SK-N-SH treated with all-trans-retinoic acid at 6 μM for 48 hours (cell line): Measurements from ENCODE around the gene DCAF6.

Experiments
- ATAC-seq: fragments of 200-7000 bp; cut with Tn5 transposase; 3 replicates; pipeline ENCODE4 v1.9.1; 2020; ENCODE audit warnings: mild to moderate bottlenecking, moderate library complexity
- ARNTL ChIP-seq: fragments of 450-650 bp; formaldehyde crosslinking; IDR thresholded peaks from 2 replicates; pipeline ENCODE4 v1.5.0; 2020; ENCODE audit warnings: low read depth, mild to moderate bottlenecking, moderate library complexity, borderline replicate concordance
- BACH2 ChIP-seq: fragments of 250-450 bp; sonication (Bioruptor Pico); IDR thresholded peaks from 2 replicates; pipeline ENCODE4 v1.9.0; 2021; ENCODE audit warnings: mild to moderate bottlenecking, borderline replicate concordance
- CSDC2 ChIP-seq: fragments of 250-450 bp; sonication (Bioruptor Pico); IDR thresholded peaks from 2 replicates; pipeline ENCODE4 v1.5.0; 2020; ENCODE audit warnings: mild to moderate bottlenecking, moderate library complexity
- CSRNP3 ChIP-seq: fragments of 250-450 bp; sonication (Bioruptor Pico); IDR thresholded peaks from 2 replicates; pipeline ENCODE4 v1.5.1; 2021; ENCODE audit warnings: mild to moderate bottlenecking, moderate library complexity
- ESRRG ChIP-seq: fragments of 250-450 bp; sonication (Bioruptor Pico); IDR thresholded peaks from 2 replicates; pipeline ENCODE4 v1.6.1; 2021; ENCODE audit warnings: mild to moderate bottlenecking
- GLIS3 ChIP-seq: fragments of 250-450 bp; sonication (Bioruptor Pico); IDR thresholded peaks from 2 replicates; pipeline ENCODE4 v1.5.0; 2020; ENCODE audit warnings: mild to moderate bottlenecking, moderate library complexity
- ISL1 ChIP-seq: fragments of 250-450 bp; sonication (Bioruptor Pico); IDR thresholded peaks from 2 replicates; pipeline ENCODE4 v2.1.2; 2022; ENCODE audit warnings: mild to moderate bottlenecking, moderate library complexity
- OSR1 ChIP-seq: fragments of 250-450 bp; sonication (Bioruptor Pico); IDR thresholded peaks from 2 replicates; pipeline ENCODE4 v1.8.0; 2022; ENCODE audit warnings: moderate library complexity, mild to moderate bottlenecking, inconsistent platforms
- PATZ1 ChIP-seq: fragments of 250-450 bp; sonication (Bioruptor Pico); IDR thresholded peaks from 2 replicates; pipeline ENCODE4 v1.8.0; 2020; ENCODE audit warnings: mild to moderate bottlenecking, moderate library complexity, borderline replicate concordance
- POU6F1 ChIP-seq: fragments of 250-450 bp; sonication (Bioruptor Pico); IDR thresholded peaks from 2 replicates; pipeline ENCODE4 v1.8.0; 2021; ENCODE audit warnings: low read depth, mild to moderate bottlenecking, moderate library complexity, borderline replicate concordance
- PPARA ChIP-seq: fragments of 250-450 bp; sonication (Bioruptor Pico); IDR thresholded peaks from 2 replicates; pipeline ENCODE4 v1.5.0; 2020; ENCODE audit warnings: mild to moderate bottlenecking, borderline replicate concordance
- RARB ChIP-seq: fragments of 250-450 bp; sonication (Bioruptor Pico); IDR thresholded peaks from 2 replicates; pipeline ENCODE4 v1.8.0; 2021; ENCODE audit warnings: mild to moderate bottlenecking, moderate library complexity
- SNAI2 ChIP-seq: fragments of 250-450 bp; sonication (Bioruptor Pico); IDR thresholded peaks from 2 replicates; pipeline ENCODE4 v1.5.0; 2020; ENCODE audit warnings: mild to moderate bottlenecking, moderate library complexity
- TCF4 ChIP-seq: fragments of 250-450 bp; sonication (Bioruptor Pico); IDR thresholded peaks from 2 replicates; pipeline ENCODE4 v1.8.0; 2021; ENCODE audit warnings: mild to moderate bottlenecking, moderate library complexity, borderline replicate concordance
- TOX ChIP-seq: fragments of 250-450 bp; sonication (Bioruptor Pico); IDR thresholded peaks from 2 replicates; pipeline ENCODE4 v1.8.0; 2021; ENCODE audit warnings: mild to moderate bottlenecking, moderate library complexity, borderline replicate concordance
- TSHZ2 ChIP-seq: fragments of 250-450 bp; sonication (Bioruptor Pico); IDR thresholded peaks from 2 replicates; pipeline ENCODE4 v1.5.0; 2020; ENCODE audit warnings: mild to moderate bottlenecking, moderate library complexity
- ZC3H10 ChIP-seq: fragments of 250-450 bp; sonication (Bioruptor Pico); IDR thresholded peaks from 2 replicates; pipeline ENCODE4 v1.5.1; 2021; ENCODE audit warnings: mild to moderate bottlenecking, moderate library complexity
- ZFP30 ChIP-seq: fragments of 450-650 bp; formaldehyde crosslinking; IDR thresholded peaks from 2 replicates; pipeline ENCODE4 v1.5.0; 2022; ENCODE audit warnings: mild to moderate bottlenecking, moderate library complexity
- ZNF565 ChIP-seq: fragments of 450-650 bp; formaldehyde crosslinking; conservative IDR thresholded peaks from 2 replicates; pipeline ENCODE4 v1.5.0; 2020; ENCODE audit warnings: low read depth, mild to moderate bottlenecking, moderate library complexity
- ZNF70 ChIP-seq: fragments of 450-650 bp; formaldehyde crosslinking; IDR thresholded peaks from 2 replicates; pipeline ENCODE4 v1.5.0; 2020; ENCODE audit warnings: mild to moderate bottlenecking, moderate library complexity
- ZNF8 ChIP-seq: fragments of 450-650 bp; formaldehyde crosslinking; IDR thresholded peaks from 2 replicates; pipeline ENCODE4 v1.5.0; 2020; ENCODE audit warnings: mild to moderate bottlenecking, moderate library complexity

The DCAF6 gene

GRCh38 chr1:168053681-168054080 is 117.2 kb downstream of the DCAF6 start:
- no peak for ATAC-seq
- no peak for TF ChIP-seq RARB (CRISPR knock-in tag)
- TF ChIP-seq PPARA (CRISPR knock-in tag), result no peak
- TF ChIP-seq OSR1, result no peak
- no peak for TF ChIP-seq ARNTL (CRISPR knock-in tag)
- no peak for TF ChIP-seq TOX
- no peak for TF ChIP-seq PATZ1 (CRISPR knock-in tag)
- TF ChIP-seq POU6F1, result no peak
- no peak for TF ChIP-seq BACH2 (CRISPR knock-in tag)

GRCh38 chr1:168054117-168054516 is 117.6 kb downstream of the DCAF6 start:
- TF ChIP-seq PPARA (CRISPR knock-in tag) (no peak), ZNF565 (CRISPR knock-in tag) (no peak), CSDC2 (no peak), ARNTL (CRISPR knock-in tag) (no peak), SNAI2 (CRISPR knock-in tag) (no peak), ISL1 (CRISPR knock-in tag) (no peak), ZC3H10 (CRISPR knock-in tag) (no peak), ZNF70 (no peak), POU6F1 (no peak), RARB (CRISPR knock-in tag) (no peak), ESRRG (CRISPR knock-in tag) (no peak), TSHZ2 (CRISPR knock-in tag) (no peak), ZFP30 (no peak), TCF4 (CRISPR knock-in tag) (no peak), CSRNP3 (CRISPR knock-in tag) (no peak), GLIS3 (CRISPR knock-in tag) (no peak), BACH2 (CRISPR knock-in tag) (no peak), TOX (no peak)

GRCh38 chr1:168056152-168056551 is 119.7 kb downstream of the DCAF6 start:
- peak; percentile 40; the same call in 2 of the 3 replicates for ATAC-seq

More at GRCh38 chr1:168054117-168054516, 117.6 kb downstream of the DCAF6 start:
- ATAC-seq, result no peak

- no peak for ATAC-seq
- TF ChIP-seq SNAI2 (CRISPR knock-in tag), result no peak
- no peak for TF ChIP-seq ZNF8 (CRISPR knock-in tag)
- TF ChIP-seq POU6F1, result no peak
- no peak for TF ChIP-seq CSDC2
- no peak for TF ChIP-seq CSRNP3 (CRISPR knock-in tag)
Measured at GRCh38 chr1:168057355-168057754, 120.9 kb downstream of the DCAF6 start.
